Liver (tissue), 9 donors: ENCODE results near the gene SCUBE1. TPM values are rescaled to one million over a fixed set of nuclear protein-coding genes. Genes with fewer than 3 reads are reported as not detected.

Experiments
- DNase-seq: peaks from one replicate; pipeline ENCODE4 v3.0.0-alpha.2; 2017; ENCODE audit warnings: low spot score
- H3K27ac ChIP-seq, 2 donors: one replicate each; pipeline ENCODE4 v1.7.0; 2013; ENCODE audit warnings: inconsistent platforms in 2 of 2, low read length in 2 of 2, control low read depth in 1 of 2, low read depth in 1 of 2, mild to moderate bottlenecking in 1 of 2
- H3K27me3 ChIP-seq, 4 donors: one replicate each; pipeline versions ENCODE4 v1.6.1 to v1.7.0; 2013; ENCODE audit warnings: low read length in 3 of 4, inconsistent platforms in 1 of 4, mild to moderate bottlenecking in 1 of 4, moderate library complexity in 1 of 4; ENCODE audit not compliant: control insufficient read depth in 4 of 4, insufficient read depth in 4 of 4
- H3K36me3 ChIP-seq, 4 donors: one replicate each; pipeline versions ENCODE4 v1.6.1 to v1.7.0; 2013; ENCODE audit warnings: low read length in 3 of 4, mild to moderate bottlenecking in 3 of 4, low read depth in 1 of 4, moderate library complexity in 1 of 4; ENCODE audit not compliant: control insufficient read depth in 4 of 4, insufficient read depth in 3 of 4
- H3K4me1 ChIP-seq, 4 donors: one replicate each; pipeline versions ENCODE4 v1.6.1 to v1.7.0; 2013; ENCODE audit warnings: low read length in 3 of 4, mild to moderate bottlenecking in 3 of 4, moderate library complexity in 1 of 4; ENCODE audit not compliant: control insufficient read depth in 4 of 4, insufficient read depth in 4 of 4
- H3K4me3 ChIP-seq, 3 donors: one replicate each; pipeline versions ENCODE4 v1.6.1 to v1.7.0; 2013; ENCODE audit warnings: low read length in 3 of 3, control low read depth in 1 of 3, low read depth in 1 of 3, mild to moderate bottlenecking in 1 of 3
- H3K9ac ChIP-seq, 2 donors: one replicate each; pipeline ENCODE4 v1.7.0; 2013; ENCODE audit warnings: low read length in 2 of 2, mild to moderate bottlenecking in 2 of 2, moderate library complexity in 2 of 2, control low read depth in 1 of 2, low read depth in 1 of 2
- H3K9me3 ChIP-seq, 4 donors: one replicate each; pipeline versions ENCODE4 v1.6.1 to v1.7.0; 2013; ENCODE audit warnings: low read length in 3 of 4; ENCODE audit not compliant: control insufficient read depth in 4 of 4
- ATF3 ChIP-seq: IDR thresholded peaks from 2 replicates; pipeline ENCODE4 v1.6.1; 2016; ENCODE audit warnings: antibody characterized with exemption
- EGR1 ChIP-seq, 2 donors: IDR thresholded peaks; 2 replicates each; pipeline ENCODE4 v1.6.1; 2016 to 2018; ENCODE audit warnings: antibody characterized with exemption in 2 of 2, low read depth in 2 of 2
- FOXA1 ChIP-seq: IDR thresholded peaks from 2 replicates; pipeline ENCODE4 v1.6.1; 2016; ENCODE audit warnings: antibody characterized with exemption
- FOXA2 ChIP-seq: IDR thresholded peaks from 2 replicates; pipeline ENCODE4 v1.6.1; 2016; ENCODE audit warnings: antibody characterized with exemption
- HNF4A ChIP-seq, 2 donors: conservative IDR thresholded peaks; 2 replicates each; pipeline ENCODE4 v1.6.1; 2016; ENCODE audit warnings: antibody characterized with exemption in 2 of 2, mild to moderate bottlenecking in 2 of 2
- HNF4G ChIP-seq: IDR thresholded peaks from 2 replicates; pipeline ENCODE4 v1.6.1; 2016; ENCODE audit warnings: antibody characterized with exemption
- JUND ChIP-seq, 2 donors: IDR thresholded peaks; 2 replicates each; pipeline ENCODE4 v1.6.1; 2016; ENCODE audit warnings: antibody characterized with exemption in 2 of 2
- NR2F2 ChIP-seq: IDR thresholded peaks from 2 replicates; pipeline ENCODE4 v1.6.1; 2016; ENCODE audit warnings: antibody characterized with exemption
- RAD21 ChIP-seq, 2 donors: IDR thresholded peaks; 2 replicates each; pipeline ENCODE4 v1.6.1; 2016; ENCODE audit warnings: antibody characterized with exemption in 2 of 2, mild to moderate bottlenecking in 2 of 2
- REST ChIP-seq: IDR thresholded peaks from 2 replicates; pipeline ENCODE4 v1.6.1; 2016; ENCODE audit warnings: antibody characterized with exemption, mild to moderate bottlenecking
- RXRA ChIP-seq, 2 donors: IDR thresholded peaks; 2 replicates each; pipeline ENCODE4 v1.6.1; 2017 to 2018; ENCODE audit warnings: antibody characterized with exemption in 2 of 2, mild to moderate bottlenecking in 1 of 2
- SP1 ChIP-seq: IDR thresholded peaks from 2 replicates; pipeline ENCODE4 v1.6.1; 2018; ENCODE audit warnings: antibody characterized with exemption, mild to moderate bottlenecking
- TAF1 ChIP-seq: conservative IDR thresholded peaks from 2 replicates; pipeline ENCODE4 v1.6.1; 2016; ENCODE audit warnings: antibody characterized with exemption, mild to moderate bottlenecking
- YY1 ChIP-seq: IDR thresholded peaks from 2 replicates; pipeline ENCODE4 v1.6.1; 2016; ENCODE audit warnings: antibody characterized with exemption, mild to moderate bottlenecking
- ZBTB33 ChIP-seq: IDR thresholded peaks from 2 replicates; pipeline ENCODE4 v1.6.1; 2016; ENCODE audit warnings: antibody characterized with exemption
- WGBS: extraction: QIAGEN DNeasy Blood & Tissue Kit; methylation state at CpG from one replicate; pipeline ENCODE4 v1.1.7; 2013; 5-methylcytosine and 5-hydroxymethylcytosine counted together
- polyA plus RNA-seq, 2 donors: library from polyadenylated mRNA; stranded (reverse) in 1 of 2; unstranded in 1 of 2; fragments of 200-250 nt in 1 of 2; fragments of >200 nt in 1 of 2; fragmentation: Nextera tagmentation in 1 of 2; extraction: Ambion mirVana in 1 of 2; gene quantifications; one replicate each; pipeline versions ENCODE4 v1.2.1 to v1.2.3, GENCODE V29; 2013 to 2015
- total RNA-seq, 2 donors: library from RNA; depleted of rRNA; stranded (reverse); fragments of >200 nt; gene quantifications; one replicate each; pipeline ENCODE4 v1.2.3, GENCODE V29; 2014
- TF ChIP-seq, protein P1 (sequence below): IDR thresholded peaks from 2 replicates; pipeline ENCODE4 v1.6.1; 2016; ENCODE audit warnings: antibody characterized with exemption
- TF ChIP-seq, protein P2 (sequence below): fragments of 150-350 bp; IDR thresholded peaks from 2 replicates; pipeline ENCODE4 v1.5.1; 2017; ENCODE audit warnings: improper control_type of control experiment, low read depth, low read length; ENCODE audit not compliant: missing input control
- donor health status: healthy.
- donor health status: healthy.
- donor health status: healthy.
- donor health status: healthy.
- donor health status: healthy.

SCUBE1 gene
- total and polyA plus RNA-seq, 4 donors = 0.07 to 0.46 (median 0.08) TPM; not detected in 1

GRCh38 chr22:43228330-43228729, 114.8 kb downstream of the SCUBE1 start:
- H3K27ac ChIP-seq = no peak overlapping the region
- peaks cover 0 to 22% (median 10%) of the 10 kb centered on the region in 4 donors for H3K4me1 ChIP-seq
- no peaks in the 10 kb centered on the region for H3K9me3 ChIP-seq
- no peak overlapping the region for H3K4me3 ChIP-seq
- H3K27me3 ChIP-seq = no peaks in the 10 kb centered on the region
- 75% methylated on average over 8 of the region's 8 CpGs for WGBS
- TF ChIP-seq RAD21 (IDR thresholded peaks at IDR 0.05) (peak in 1 of 2 donors; percentile 52), EGR1 (IDR thresholded peaks at IDR 0.05; ENCODE audit: low read depth in 2 of 2) (no peak)
- H3K36me3 ChIP-seq = no peaks in the 10 kb centered on the region
- H3K9ac ChIP-seq = no peak overlapping the region
- peak; percentile 57 for DNase-seq

GRCh38 chr22:43227239-43227630, 115.9 kb downstream of the SCUBE1 start:
- WGBS = 79% methylated on average over 17 of the region's 17 CpGs
- TF ChIP-seq FOXA1 (no peak), HNF4G (no peak), FOXA2 (no peak), SP1 (no peak), ZBTB33 (no peak), EGR1 (IDR thresholded peaks at IDR 0.05; ENCODE audit: low read depth in 2 of 2) (no peak), REST (no peak), RAD21 (IDR thresholded peaks at IDR 0.05) (no peak), JUND (IDR thresholded peaks at IDR 0.05) (no peak), ATF3 (no peak), TAF1 (no peak), NR2F2 (no peak), RXRA (IDR thresholded peaks at IDR 0.05) (no peak), YY1 (no peak), HNF4A (conservative IDR thresholded peaks at IDR 0.05) (no peak)
- TF ChIP-seq, protein P1, sequence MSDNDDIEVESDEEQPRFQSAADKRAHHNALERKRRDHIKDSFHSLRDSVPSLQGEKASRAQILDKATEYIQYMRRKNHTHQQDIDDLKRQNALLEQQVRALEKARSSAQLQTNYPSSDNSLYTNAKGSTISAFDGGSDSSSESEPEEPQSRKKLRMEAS = no peak
- TF ChIP-seq, protein P2, sequence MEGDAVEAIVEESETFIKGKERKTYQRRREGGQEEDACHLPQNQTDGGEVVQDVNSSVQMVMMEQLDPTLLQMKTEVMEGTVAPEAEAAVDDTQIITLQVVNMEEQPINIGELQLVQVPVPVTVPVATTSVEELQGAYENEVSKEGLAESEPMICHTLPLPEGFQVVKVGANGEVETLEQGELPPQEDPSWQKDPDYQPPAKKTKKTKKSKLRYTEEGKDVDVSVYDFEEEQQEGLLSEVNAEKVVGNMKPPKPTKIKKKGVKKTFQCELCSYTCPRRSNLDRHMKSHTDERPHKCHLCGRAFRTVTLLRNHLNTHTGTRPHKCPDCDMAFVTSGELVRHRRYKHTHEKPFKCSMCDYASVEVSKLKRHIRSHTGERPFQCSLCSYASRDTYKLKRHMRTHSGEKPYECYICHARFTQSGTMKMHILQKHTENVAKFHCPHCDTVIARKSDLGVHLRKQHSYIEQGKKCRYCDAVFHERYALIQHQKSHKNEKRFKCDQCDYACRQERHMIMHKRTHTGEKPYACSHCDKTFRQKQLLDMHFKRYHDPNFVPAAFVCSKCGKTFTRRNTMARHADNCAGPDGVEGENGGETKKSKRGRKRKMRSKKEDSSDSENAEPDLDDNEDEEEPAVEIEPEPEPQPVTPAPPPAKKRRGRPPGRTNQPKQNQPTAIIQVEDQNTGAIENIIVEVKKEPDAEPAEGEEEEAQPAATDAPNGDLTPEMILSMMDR = no peak
- Histone ChIP-seq H3K36me3 (no peaks in the 10 kb centered on the region), H3K27me3 (no peaks in the 10 kb centered on the region), H3K4me1 (peaks cover 0 to 14% (median 5%) of the 10 kb centered on the region in 4 donors), H3K27ac (no peak overlapping the region), H3K4me3 (no peak overlapping the region), H3K9me3 (no peaks in the 10 kb centered on the region), H3K9ac (no peak overlapping the region)
- no peak for DNase-seq
